T-helper 17 cell (primary cell): ENCODE measurements around the gene CDH2. TPM values are rescaled to one million over a fixed set of nuclear protein-coding genes. Genes with fewer than 3 reads are reported as not detected.
"Not testable (repeated sequence)": the region's sequence is repeated elsewhere in the genome, so short reads cannot be mapped to it uniquely, and the experiment has no call there.

Experiments
- ATAC-seq: fragments of 150-1000 bp; cut with Tn5 transposase; 2 replicates; pipeline ENCODE4 v1.10.0; 2021; ENCODE audit warnings: mild to moderate bottlenecking, moderate library complexity
- DNase-seq, 3 donors: peaks; one replicate each; pipeline versions ENCODE4 v3.0.0 to v3.0.0-alpha.2; 2020 to 2021
- H3K9me3 ChIP-seq: one replicate; pipeline ENCODE4 v1.7.0; 2013; ENCODE audit warnings: low read length, mild to moderate bottlenecking; ENCODE audit not compliant: control insufficient read depth, poor library complexity, severe bottlenecking
- H3K27ac Mint-ChIP-seq: one replicate; pipeline ENCODE4 v1.8.0; 2022; ENCODE audit warnings: mild to moderate bottlenecking, moderate library complexity, mixed read lengths
- H3K27me3 Mint-ChIP-seq: one replicate; pipeline ENCODE4 v1.8.0; 2022; ENCODE audit warnings: mixed read lengths
- H3K36me3 Mint-ChIP-seq: one replicate; pipeline ENCODE4 v1.8.0; 2022; ENCODE audit warnings: low read depth, mixed read lengths
- H3K4me1 Mint-ChIP-seq: one replicate; pipeline ENCODE4 v1.8.0; 2022; ENCODE audit warnings: mild to moderate bottlenecking, mixed read lengths
- H3K4me3 Mint-ChIP-seq: one replicate; pipeline ENCODE4 v1.8.0; 2022; ENCODE audit warnings: mild to moderate bottlenecking, moderate library complexity, mixed read lengths
- total RNA-seq, 4 donors: library from RNA in 2 of 4; stranded (reverse) in 2 of 4; gene quantifications; one replicate each; pipeline ENCODE4 v1.2.3 and lab custom pipeline; 2022 to 2026

The CDH2 gene
- total RNA-seq, 2 donors from 2014 or later: 0.37 to 0.55 TPM

DNA sequence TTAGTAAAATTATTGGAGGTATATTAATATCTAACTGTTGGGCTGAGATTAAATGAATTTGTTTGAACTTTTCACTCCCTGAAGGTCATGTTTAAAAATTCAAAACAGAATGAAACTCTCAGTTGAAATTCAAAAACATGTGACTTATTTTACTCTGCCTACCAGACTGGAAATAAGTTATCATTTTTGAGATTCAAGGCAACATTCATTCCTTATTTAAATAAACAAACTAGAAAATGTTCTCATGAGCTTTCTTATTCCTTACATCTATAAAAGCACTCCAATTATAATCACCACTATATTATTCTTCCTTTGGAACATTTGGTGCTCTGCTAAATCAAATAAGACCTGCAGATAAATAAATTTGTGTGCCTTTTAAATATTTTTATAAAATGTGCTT lies 217.8 kb downstream of the CDH2 start:
- Mint-ChIP-seq H3K27me3 (no peaks in the 10 kb centered on the region), H3K36me3 (no peaks in the 10 kb centered on the region), H3K27ac (no peak overlapping the region), H3K4me3 (no peak overlapping the region), H3K4me1 (no peaks in the 10 kb centered on the region)
- H3K9me3 ChIP-seq: no peaks in the 10 kb centered on the region
- no peak for DNase-seq
- ATAC-seq: no peak

DNA sequence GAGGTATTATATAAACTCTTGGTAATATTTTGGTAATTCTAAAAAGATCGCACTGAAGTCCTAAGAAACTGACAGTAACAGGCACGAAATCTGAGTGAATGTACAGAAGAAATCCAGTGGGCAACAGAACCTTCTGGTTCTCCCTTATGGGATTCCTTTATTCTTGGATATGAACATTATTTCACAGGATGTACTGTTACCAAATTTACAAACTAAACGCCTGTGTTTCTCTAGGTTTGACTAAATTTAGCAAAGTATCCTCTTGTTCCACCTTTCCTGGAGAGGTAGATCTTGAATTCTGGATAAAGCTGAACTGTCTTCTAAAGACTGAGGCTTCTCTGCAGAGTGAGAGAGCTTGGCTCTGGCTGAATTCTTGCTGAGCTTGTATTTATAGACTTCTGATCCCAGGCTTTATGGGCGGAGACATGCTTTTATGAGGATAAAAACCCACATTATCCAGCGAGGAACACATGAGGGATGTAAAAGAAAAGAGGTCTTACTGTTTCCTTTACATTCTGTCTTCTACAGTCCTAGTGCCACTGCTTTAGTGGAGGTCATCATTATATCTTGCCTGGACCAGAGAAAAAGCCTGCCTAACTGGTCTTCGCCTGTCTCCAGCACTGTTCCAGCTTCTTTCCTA lies 220.8 kb downstream of the CDH2 start:
- no peak overlapping the region for H3K27ac Mint-ChIP-seq
- DNase-seq: no peak
- H3K4me3 Mint-ChIP-seq: no peak overlapping the region
- no peaks in the 10 kb centered on the region for H3K4me1 Mint-ChIP-seq
- ATAC-seq: no peak
- H3K36me3 Mint-ChIP-seq: no peaks in the 10 kb centered on the region
- H3K27me3 Mint-ChIP-seq: no peaks in the 10 kb centered on the region
- no peaks in the 10 kb centered on the region for H3K9me3 ChIP-seq

DNA sequence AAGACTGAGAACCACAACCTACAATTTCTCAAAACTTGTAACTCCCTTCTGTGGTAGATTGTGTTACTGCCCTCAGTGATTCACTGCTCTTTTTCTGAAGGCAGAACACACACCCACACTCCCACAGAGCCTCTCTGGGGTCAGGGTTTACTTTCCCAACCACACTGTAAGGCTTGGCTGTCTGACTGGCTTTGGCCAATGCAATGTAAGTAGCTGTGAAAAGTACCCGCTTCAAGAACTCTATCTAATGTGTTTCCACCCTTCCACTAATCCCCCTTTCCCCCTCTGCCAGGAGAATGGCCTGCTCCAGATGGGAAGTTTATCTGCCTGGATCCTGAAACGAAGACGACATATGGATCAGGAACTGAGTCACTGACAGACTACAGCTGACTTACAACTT lies 222.7 kb downstream of the CDH2 start:
- H3K27ac Mint-ChIP-seq: no peak overlapping the region
- H3K9me3 ChIP-seq: no peaks in the 10 kb centered on the region
- DNase-seq (no peak), ATAC-seq (no peak)
- H3K36me3 Mint-ChIP-seq: no peaks in the 10 kb centered on the region
- no peaks in the 10 kb centered on the region for H3K27me3 Mint-ChIP-seq
- H3K4me3 Mint-ChIP-seq: no peak overlapping the region
- no peaks in the 10 kb centered on the region for H3K4me1 Mint-ChIP-seq

DNA sequence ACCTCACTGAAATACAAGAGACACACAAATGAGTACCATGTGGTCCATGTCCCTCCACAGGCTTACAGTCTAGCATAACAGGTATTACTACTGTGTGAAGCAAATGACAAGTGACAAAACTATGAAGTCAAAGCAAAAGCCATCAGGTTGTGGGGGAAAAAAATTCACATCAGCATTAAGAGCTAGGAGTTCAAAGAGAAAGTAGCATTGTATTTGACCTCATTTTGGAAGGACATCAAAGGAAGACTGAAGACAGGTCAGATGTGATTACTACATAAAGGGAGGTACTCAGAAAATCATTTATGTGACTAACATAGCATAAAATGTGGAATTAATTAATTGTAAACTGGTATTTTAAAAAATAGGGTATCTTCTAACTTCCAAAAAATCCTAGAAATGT lies 224.2 kb downstream of the CDH2 start:
- Mint-ChIP-seq H3K36me3 (no peaks in the 10 kb centered on the region), H3K27ac (no peak overlapping the region), H3K27me3 (no peaks in the 10 kb centered on the region), H3K4me1 (no peaks in the 10 kb centered on the region), H3K4me3 (no peak overlapping the region)
- DNase-seq (no peak), ATAC-seq (no peak)
- H3K9me3 ChIP-seq: no peaks in the 10 kb centered on the region

DNA sequence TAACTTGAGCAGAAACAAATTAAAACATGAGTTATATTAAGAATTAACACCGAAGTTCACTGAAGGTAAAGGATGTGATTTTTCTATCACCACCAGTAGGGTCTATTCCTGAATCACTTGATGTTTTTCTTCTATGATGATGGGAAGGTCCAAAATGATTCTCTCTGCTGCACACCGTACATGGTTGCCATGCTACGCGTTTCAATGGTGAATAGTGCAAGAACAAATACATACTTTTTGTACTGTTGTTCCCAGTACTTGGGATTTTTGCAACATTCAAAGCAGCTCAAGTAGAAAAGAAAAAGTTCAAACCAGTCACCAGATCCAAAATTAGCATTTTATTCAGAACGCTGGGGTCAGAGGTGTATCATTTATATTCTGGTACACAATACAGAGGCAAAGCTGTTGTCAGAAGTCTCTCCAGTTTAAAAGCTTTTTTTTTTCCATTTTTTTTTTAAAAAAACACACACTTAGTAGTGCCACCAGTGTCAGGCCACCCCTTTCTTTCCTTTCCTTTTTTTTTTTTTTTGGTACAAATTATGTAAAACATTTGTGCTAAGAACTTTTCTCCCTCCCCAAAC lies 226.2 kb downstream of the CDH2 start:
- H3K9me3 ChIP-seq: no peaks in the 10 kb centered on the region
- no peaks in the 10 kb centered on the region for H3K27me3 Mint-ChIP-seq
- no peak for ATAC-seq
- no peaks in the 10 kb centered on the region for H3K36me3 Mint-ChIP-seq
- H3K4me1 Mint-ChIP-seq: no peaks in the 10 kb centered on the region
- no peak overlapping the region for H3K27ac Mint-ChIP-seq
- no peak overlapping the region for H3K4me3 Mint-ChIP-seq
- DNase-seq: no peak

DNA sequence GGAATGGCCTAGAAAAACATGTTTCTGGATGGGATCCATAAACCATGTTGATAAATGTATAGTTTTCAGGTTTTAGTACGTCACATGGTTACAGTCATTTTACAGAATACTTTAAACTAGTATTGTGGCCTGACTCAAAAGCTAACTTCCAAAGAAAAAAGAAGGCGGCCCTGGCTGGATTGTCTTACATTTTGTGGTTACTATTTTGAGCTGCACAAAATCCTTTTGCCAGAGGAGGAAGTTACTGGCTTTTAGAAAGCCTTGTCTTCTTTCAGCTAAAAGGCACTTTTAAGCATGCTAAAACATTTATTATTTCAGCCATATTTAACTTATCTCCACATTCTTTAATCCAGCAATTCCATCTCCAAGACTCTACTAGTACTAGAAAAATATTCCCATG lies 227.9 kb downstream of the CDH2 start:
- Mint-ChIP-seq H3K4me1 (no peaks in the 10 kb centered on the region), H3K27me3 (no peaks in the 10 kb centered on the region)
- ATAC-seq: no peak

DNA sequence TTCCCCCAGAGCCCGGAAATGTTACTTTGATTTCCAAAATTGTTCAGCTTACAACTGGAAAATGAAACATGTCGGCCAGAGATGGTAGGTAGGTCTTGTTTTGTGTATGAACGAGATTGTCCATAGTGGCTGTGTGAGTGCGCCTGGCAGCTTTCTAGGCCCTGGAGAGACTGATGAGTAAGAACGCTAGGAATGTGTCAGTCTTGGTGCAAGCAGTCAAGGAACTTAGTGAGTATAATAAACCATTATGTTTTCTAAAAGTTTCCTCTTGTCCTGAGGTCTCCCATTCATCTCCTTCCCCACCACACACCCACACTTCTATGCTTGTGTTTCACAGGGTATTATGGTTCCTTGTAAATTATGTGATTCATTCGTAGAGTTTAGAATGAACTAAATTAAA lies 234.2 kb downstream of the CDH2 start:
- DNase-seq (no peak), ATAC-seq (no peak)
- Mint-ChIP-seq H3K4me1 (no peaks in the 10 kb centered on the region), H3K27me3 (no peaks in the 10 kb centered on the region), H3K4me3 (no peak overlapping the region), H3K27ac (no peak overlapping the region), H3K36me3 (no peaks in the 10 kb centered on the region)
- H3K9me3 ChIP-seq: no peaks in the 10 kb centered on the region

More for the DNA sequence above, 227.9 kb downstream of the CDH2 start:
- DNase-seq: no peak
- Mint-ChIP-seq H3K4me3 (no peak overlapping the region), H3K27ac (no peak overlapping the region), H3K36me3 (no peaks in the 10 kb centered on the region)
- H3K9me3 ChIP-seq: no peaks in the 10 kb centered on the region

DNA sequence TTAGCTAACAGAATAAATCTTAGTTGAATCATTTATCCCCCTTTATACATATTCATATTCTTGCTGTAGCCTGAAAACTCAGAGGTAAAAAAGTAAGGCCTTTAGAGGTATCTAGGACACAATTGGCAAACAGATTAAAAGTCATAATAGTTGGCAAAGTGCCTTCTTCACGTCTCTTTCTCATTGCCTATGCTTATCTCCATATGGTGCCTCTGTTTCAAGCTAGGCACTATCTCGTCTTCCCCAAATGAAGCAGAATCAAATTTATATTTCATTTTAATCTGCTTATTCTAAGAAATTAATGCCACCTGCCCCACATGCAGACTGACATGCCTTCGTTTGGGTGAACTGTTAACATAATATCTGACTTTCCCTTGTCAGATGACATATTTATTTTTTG lies 245.4 kb downstream of the CDH2 start:
- no peak for ATAC-seq
- Mint-ChIP-seq H3K27ac (no peak overlapping the region), H3K4me3 (no peak overlapping the region), H3K27me3 (no peaks in the 10 kb centered on the region), H3K4me1 (no peaks in the 10 kb centered on the region), H3K36me3 (no peaks in the 10 kb centered on the region)
- DNase-seq: no peak
- no peaks in the 10 kb centered on the region for H3K9me3 ChIP-seq

DNA sequence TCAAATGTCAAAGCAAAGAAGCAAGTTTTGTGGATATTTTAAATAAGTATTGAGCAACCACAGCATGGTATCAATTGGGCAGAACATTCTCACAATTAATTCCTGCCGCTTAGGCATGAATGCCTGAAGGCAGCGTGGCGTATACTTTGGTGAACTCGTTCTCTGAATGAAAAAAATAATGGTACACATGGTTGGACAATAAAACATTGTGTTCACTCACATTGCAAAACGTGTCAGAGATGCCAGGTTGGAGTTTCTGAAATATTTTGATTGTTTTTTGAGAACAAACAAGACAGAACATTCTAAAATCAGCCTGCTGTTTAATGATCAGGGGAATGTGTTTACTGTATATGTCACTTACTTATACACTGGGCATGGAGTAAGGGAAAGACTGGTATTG lies 254.2 kb downstream of the CDH2 start:
- H3K9me3 ChIP-seq: no peaks in the 10 kb centered on the region
- ATAC-seq: no peak
- Mint-ChIP-seq H3K36me3 (no peaks in the 10 kb centered on the region), H3K4me3 (no peak overlapping the region), H3K27me3 (no peaks in the 10 kb centered on the region), H3K4me1 (no peaks in the 10 kb centered on the region), H3K27ac (no peak overlapping the region)
- no peak for DNase-seq

DNA sequence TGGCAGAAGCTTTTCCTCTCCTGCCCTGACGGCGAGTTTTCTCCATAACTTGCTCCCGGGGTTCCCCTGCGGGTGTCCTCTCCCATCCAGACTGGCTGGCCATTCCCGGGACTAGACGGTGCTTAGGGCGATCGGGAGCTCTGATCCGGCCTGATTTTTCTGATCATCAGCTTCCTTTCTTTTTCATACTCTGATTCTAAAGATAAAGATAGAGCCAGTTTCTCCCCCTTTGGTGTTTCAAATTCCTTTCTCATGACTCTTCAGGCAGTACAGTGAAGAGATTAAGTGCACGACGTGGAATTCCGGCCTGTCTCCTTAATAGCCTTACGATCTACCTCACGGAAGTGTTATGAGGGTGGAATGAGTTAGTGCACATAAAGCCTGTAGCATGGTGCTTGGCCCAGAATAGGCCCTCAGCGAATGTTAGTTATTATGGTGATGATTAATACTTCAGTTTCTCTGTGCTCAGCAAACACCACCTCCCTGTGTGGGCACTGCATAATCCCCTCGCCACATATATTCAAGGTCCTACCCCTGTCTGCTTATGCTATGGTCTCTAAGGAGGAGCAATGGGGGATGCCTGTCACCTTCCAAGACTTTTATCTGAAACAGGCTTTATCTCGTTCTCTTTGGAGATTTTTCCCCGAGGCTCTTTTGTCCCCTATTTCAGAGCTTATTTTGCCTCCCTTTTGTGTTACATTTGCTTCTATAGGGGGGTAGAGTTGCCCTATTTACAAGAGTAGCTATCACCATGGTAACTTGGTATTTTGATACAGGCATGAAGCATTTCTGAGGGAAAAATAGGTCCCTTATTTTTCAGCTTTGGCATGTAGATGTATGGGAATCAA lies 254.8 kb downstream of the CDH2 start:
- no peaks in the 10 kb centered on the region for H3K27me3 Mint-ChIP-seq
- ATAC-seq (no peak), DNase-seq (no peak)
- H3K4me1 Mint-ChIP-seq: no peaks in the 10 kb centered on the region
- no peak overlapping the region for H3K4me3 Mint-ChIP-seq
- H3K36me3 Mint-ChIP-seq: no peaks in the 10 kb centered on the region
- H3K27ac Mint-ChIP-seq: no peak overlapping the region
- no peaks in the 10 kb centered on the region for H3K9me3 ChIP-seq

DNA sequence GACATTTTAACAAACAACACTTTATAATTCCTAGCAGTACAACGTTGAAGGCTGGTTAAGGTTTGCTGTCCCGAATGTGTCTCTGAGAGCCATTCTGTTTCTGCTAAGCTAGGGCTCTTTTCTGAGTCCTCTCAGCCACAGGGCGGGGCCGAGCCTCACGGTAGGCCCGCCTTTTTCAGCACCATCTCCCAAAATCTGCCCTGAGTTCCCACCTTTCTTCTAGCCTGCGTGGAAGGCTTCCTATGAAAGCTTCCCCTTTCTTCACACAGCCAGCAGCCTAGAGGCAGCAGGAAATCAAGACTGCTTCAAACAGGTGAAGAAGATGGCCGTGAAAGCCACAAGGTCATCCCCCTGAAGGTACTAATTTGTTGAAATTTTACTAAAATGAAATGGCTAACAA lies 255.5 kb downstream of the CDH2 start:
- DNase-seq: no peak
- Mint-ChIP-seq H3K36me3 (no peaks in the 10 kb centered on the region), H3K4me1 (no peaks in the 10 kb centered on the region), H3K27me3 (no peaks in the 10 kb centered on the region), H3K27ac (no peak overlapping the region), H3K4me3 (no peak overlapping the region)
- no peaks in the 10 kb centered on the region for H3K9me3 ChIP-seq
- no peak for ATAC-seq

DNA sequence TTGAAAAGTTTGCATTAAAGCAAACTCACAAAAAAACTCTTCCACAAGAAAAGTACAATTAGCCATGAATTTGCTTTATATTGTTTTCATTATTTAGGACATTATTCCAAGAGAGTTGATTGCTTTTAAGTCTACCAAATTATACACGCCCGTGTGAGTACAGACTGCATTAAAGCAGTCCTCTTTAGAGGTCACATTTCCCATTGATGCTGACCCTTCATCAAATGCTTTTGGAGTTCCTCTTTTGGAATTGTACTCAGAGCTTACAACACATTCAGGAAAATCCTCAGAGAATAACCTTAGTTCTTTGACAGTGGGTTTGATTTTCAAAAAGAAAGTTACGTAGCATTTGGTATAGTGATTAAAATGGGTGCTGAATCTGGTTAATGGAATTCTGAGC lies 256.1 kb downstream of the CDH2 start:
- Mint-ChIP-seq H3K4me1 (no peaks in the 10 kb centered on the region), H3K4me3 (no peak overlapping the region), H3K36me3 (no peaks in the 10 kb centered on the region), H3K27me3 (no peaks in the 10 kb centered on the region), H3K27ac (no peak overlapping the region)
- ATAC-seq (no peak), DNase-seq (no peak)
- no peaks in the 10 kb centered on the region for H3K9me3 ChIP-seq

DNA sequence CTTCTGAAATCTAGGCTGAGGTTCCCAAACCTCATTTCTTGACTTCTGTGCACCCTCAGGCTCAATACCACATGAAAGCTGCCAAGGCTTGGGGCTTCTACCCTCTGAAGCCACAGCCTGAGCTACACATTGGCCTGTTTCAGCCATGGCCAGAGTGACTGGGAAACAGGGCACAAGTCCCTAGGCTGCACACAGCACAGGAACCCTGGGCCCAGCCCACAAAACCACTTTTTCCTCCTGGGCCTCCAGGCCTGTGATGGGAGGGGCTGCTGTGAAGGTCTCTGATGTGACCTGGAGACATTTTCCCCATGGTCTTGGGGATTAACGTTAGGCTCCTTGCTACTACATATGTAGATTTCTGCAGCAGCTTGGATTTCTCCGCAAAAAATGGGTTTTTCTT lies 270.7 kb downstream of the CDH2 start:
- not testable (repeated sequence) for DNase-seq, H3K36me3 Mint-ChIP-seq, H3K27ac Mint-ChIP-seq, H3K27me3 Mint-ChIP-seq, H3K4me1 Mint-ChIP-seq, ATAC-seq, H3K9me3 ChIP-seq, H3K4me3 Mint-ChIP-seq

DNA sequence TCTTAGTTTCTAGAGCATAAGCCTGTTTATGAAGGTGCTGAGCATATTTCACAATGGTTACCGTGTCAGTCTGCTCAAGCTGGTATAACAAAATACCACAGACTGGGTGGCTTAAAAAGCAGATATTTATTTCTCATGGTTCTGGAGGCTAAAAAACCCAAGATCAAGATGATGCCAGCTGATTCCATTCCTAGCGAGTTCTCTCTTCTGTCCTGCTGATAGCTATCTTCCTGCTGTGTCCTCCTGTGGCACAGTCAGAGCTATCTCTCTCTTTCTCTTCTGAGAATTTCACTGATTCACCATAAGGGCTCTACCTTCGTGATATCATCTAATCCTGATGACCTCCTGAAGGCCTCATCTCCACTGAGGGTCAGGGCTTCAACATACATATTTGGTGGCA lies 273.0 kb downstream of the CDH2 start:
- no peak overlapping the region for H3K4me3 Mint-ChIP-seq
- H3K36me3 Mint-ChIP-seq: no peaks in the 10 kb centered on the region
- no peaks in the 10 kb centered on the region for H3K4me1 Mint-ChIP-seq
- no peak overlapping the region for H3K27ac Mint-ChIP-seq
- DNase-seq (no peak), ATAC-seq (no peak)
- H3K27me3 Mint-ChIP-seq: no peaks in the 10 kb centered on the region
- no peaks in the 10 kb centered on the region for H3K9me3 ChIP-seq
